HepG2 (cell line): ENCODE results near the gene TRIM27. TPM values are rescaled to one million over a fixed set of nuclear protein-coding genes. Genes with fewer than 3 reads are reported as not detected.

Source experiments
- BRF2 ChIP-seq: sonication (generic); formaldehyde crosslinking; IDR thresholded peaks from 2 replicates; pipeline ENCODE4 v1.8.1; 2022; ENCODE audit warnings: mild to moderate bottlenecking, missing genetic modification reagents
- CBX1 ChIP-seq: IDR thresholded peaks from one replicate; pipeline ENCODE4 v1.6.1; 2016; ENCODE audit warnings: antibody characterized with exemption, low read depth
- CBX2 ChIP-seq, 2 experiments: fragments of 200-600 bp in 1 of 2; sonication (generic); formaldehyde crosslinking in 1 of 2; IDR thresholded peaks; 2 replicates each; pipeline versions ENCODE4 v1.7.0 to v1.8.1; 2018 to 2022; ENCODE audit warnings: low read depth in 2 of 2, low read length in 1 of 2, mild to moderate bottlenecking in 1 of 2, missing genetic modification reagents in 1 of 2
- CHD2 ChIP-seq: IDR thresholded peaks from 2 replicates; pipeline ENCODE4 v1.6.1; 2011; ENCODE audit warnings: low read depth, low read length, improper control_type of control experiment
- PAF1 ChIP-seq: IDR thresholded peaks from 2 replicates; pipeline ENCODE4 v1.6.1; 2016; ENCODE audit warnings: missing genetic modification reagents, missing compliant biosample characterization
- SALL1 ChIP-seq: sonication (generic); formaldehyde crosslinking; IDR thresholded peaks from 2 replicates; pipeline ENCODE4 v1.8.0; 2022; ENCODE audit warnings: mild to moderate bottlenecking, missing genetic modification reagents
- SP4 ChIP-seq: sonication (generic); formaldehyde crosslinking; IDR thresholded peaks from 2 replicates; pipeline ENCODE4 v1.8.1; 2023; ENCODE audit warnings: mild to moderate bottlenecking, missing genetic modification reagents
- STAT5B ChIP-seq: sonication (generic); formaldehyde crosslinking; IDR thresholded peaks from 2 replicates; pipeline ENCODE4 v1.4.0; 2020; ENCODE audit warnings: missing genetic modification reagents
- YY1 ChIP-seq: IDR thresholded peaks from 2 replicates; pipeline ENCODE4 v1.6.1; 2011; ENCODE audit warnings: low read length, low read depth, moderate library complexity, mild to moderate bottlenecking; ENCODE audit not compliant: insufficient read depth, insufficient replicate concordance
- ZBTB10 ChIP-seq: sonication (generic); formaldehyde crosslinking; IDR thresholded peaks from 2 replicates; pipeline ENCODE4 v1.4.0; 2020; ENCODE audit warnings: missing genetic modification reagents, borderline replicate concordance
- ZNF124 ChIP-seq: sonication (generic); formaldehyde crosslinking; IDR thresholded peaks from 2 replicates; pipeline ENCODE4 v1.4.0; 2020; ENCODE audit warnings: missing genetic modification reagents
- ZNF282 ChIP-seq: fragments of 450-650 bp; IDR thresholded peaks from 2 replicates; pipeline ENCODE4 v1.6.1; 2018; ENCODE audit not compliant: partially characterized antibody
- ZNF317 ChIP-seq: sonication (generic); formaldehyde crosslinking; IDR thresholded peaks from 2 replicates; pipeline ENCODE4 v1.5.0; 2020; ENCODE audit warnings: mild to moderate bottlenecking, missing genetic modification reagents
- ZNF552 ChIP-seq: sonication (generic); formaldehyde crosslinking; IDR thresholded peaks from 2 replicates; pipeline ENCODE4 v1.9.0; 2022; ENCODE audit warnings: missing genetic modification reagents, mild to moderate bottlenecking, borderline replicate concordance
- ZNF704 ChIP-seq: sonication (generic); formaldehyde crosslinking; IDR thresholded peaks from 2 replicates; pipeline ENCODE4 v1.8.1; 2023; ENCODE audit warnings: mild to moderate bottlenecking, inconsistent platforms, moderate library complexity, missing genetic modification reagents, borderline replicate concordance
- ZNF737 ChIP-seq: sonication (generic); formaldehyde crosslinking; IDR thresholded peaks from 2 replicates; pipeline ENCODE4 v1.5.0; 2020; ENCODE audit warnings: missing genetic modification reagents, mild to moderate bottlenecking, borderline replicate concordance
- ZNF850 ChIP-seq: sonication (generic); formaldehyde crosslinking; conservative IDR thresholded peaks from 2 replicates; pipeline ENCODE4 v1.9.0; 2021; ENCODE audit warnings: mild to moderate bottlenecking, missing genetic modification reagents
- ZNF891 ChIP-seq: sonication (generic); formaldehyde crosslinking; IDR thresholded peaks from 2 replicates; pipeline ENCODE4 v1.5.0; 2020; ENCODE audit warnings: mild to moderate bottlenecking, missing genetic modification reagents
- polyA plus RNA-seq, 8 experiments: library from polyadenylated mRNA; depleted of rRNA in 3 of 8; stranded (reverse) in 7 of 8; unstranded in 1 of 8; fragments of >200 nt; fragmentation: Illumina TruSeq in 4 of 8; extraction: Trizol in 4 of 8; gene quantifications; 2 replicates each; pipeline versions ENCODE4 v1.2.1 to v1.2.3, GENCODE V29; 2011 to 2016; ENCODE audit warnings: low read depth in 4 of 8, missing spikeins in 1 of 8, mixed read lengths in 1 of 8; ENCODE audit not compliant: insufficient read depth in 1 of 8
- total RNA-seq, 5 experiments: library from RNA; depleted of rRNA; stranded (reverse); fragments of >200 nt; fragmentation: Illumina TruSeq; extraction: Trizol; gene quantifications; 2 replicates each; pipeline ENCODE4 v1.2.3, GENCODE V29; 2016; ENCODE audit warnings: low read depth in 1 of 5
- TF ChIP-seq, protein P1 (sequence below): sonication (generic); formaldehyde crosslinking; IDR thresholded peaks from 2 replicates; pipeline ENCODE4 v1.4.0; 2020; ENCODE audit warnings: missing genetic modification reagents
- TF ChIP-seq, protein P2 (sequence below): IDR thresholded peaks from 2 replicates; pipeline ENCODE4 v1.6.1; 2012; ENCODE audit warnings: inconsistent platforms

TRIM27 gene
- total and polyA plus RNA-seq, 2 of the 13 experiments (the other 11 are each of a cell fraction or from before 2014, with no cell fraction given): 88.6 to 112 TPM

- TF ChIP-seq BRF2 (CRISPR knock-in tag) (peak; percentile 79), ZNF850 (CRISPR knock-in tag) (peak; percentile 92), ZNF317 (peak; percentile 75), STAT5B (CRISPR knock-in tag) (0 out of 2 replicates have a peak, but pooled peaks have one; percentile 62), SALL1 (CRISPR knock-in tag) (peak; percentile 77), ZNF737 (CRISPR knock-in tag) (no peak), ZNF704 (CRISPR knock-in tag) (peak; percentile 80; the same call in 1 of the 2 replicates), ZNF282 (no peak), ZNF552 (peak; percentile 56), ZNF891 (CRISPR knock-in tag) (no peak; the same call in none of the 2 replicates), YY1 (no peak), SP4 (CRISPR knock-in tag) (peak; percentile 65; the same call in 1 of the 2 replicates), CBX2 (IDR thresholded peaks at IDR 0.05; ENCODE audit: low read depth, low read length) (no peak), CBX2 (CRISPR knock-in tag; IDR thresholded peaks at IDR 0.05; ENCODE audit: low read depth) (no peak), CHD2 (0 out of 2 replicates have a peak, but pooled peaks have one; percentile 27), PAF1 (no peak), CBX1 (peak; percentile 88), ZNF124 (peak; percentile 80; the same call in 1 of the 2 replicates), ZBTB10 (CRISPR knock-in tag) (peak; percentile 87)
- TF ChIP-seq, protein P1, sequence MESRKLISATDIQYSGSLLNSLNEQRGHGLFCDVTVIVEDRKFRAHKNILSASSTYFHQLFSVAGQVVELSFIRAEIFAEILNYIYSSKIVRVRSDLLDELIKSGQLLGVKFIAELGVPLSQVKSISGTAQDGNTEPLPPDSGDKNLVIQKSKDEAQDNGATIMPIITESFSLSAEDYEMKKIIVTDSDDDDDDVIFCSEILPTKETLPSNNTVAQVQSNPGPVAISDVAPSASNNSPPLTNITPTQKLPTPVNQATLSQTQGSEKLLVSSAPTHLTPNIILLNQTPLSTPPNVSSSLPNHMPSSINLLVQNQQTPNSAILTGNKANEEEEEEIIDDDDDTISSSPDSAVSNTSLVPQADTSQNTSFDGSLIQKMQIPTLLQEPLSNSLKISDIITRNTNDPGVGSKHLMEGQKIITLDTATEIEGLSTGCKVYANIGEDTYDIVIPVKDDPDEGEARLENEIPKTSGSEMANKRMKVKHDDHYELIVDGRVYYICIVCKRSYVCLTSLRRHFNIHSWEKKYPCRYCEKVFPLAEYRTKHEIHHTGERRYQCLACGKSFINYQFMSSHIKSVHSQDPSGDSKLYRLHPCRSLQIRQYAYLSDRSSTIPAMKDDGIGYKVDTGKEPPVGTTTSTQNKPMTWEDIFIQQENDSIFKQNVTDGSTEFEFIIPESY: no peak; the same call in 1 of the 2 replicates
- TF ChIP-seq, protein P2, sequence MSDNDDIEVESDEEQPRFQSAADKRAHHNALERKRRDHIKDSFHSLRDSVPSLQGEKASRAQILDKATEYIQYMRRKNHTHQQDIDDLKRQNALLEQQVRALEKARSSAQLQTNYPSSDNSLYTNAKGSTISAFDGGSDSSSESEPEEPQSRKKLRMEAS: peak; percentile 93
Measured at GRCh38 chr6:28863604-28864325, 60.0 kb downstream of the TRIM27 start (continued).
